GM23338 (cell line): Measurements from ENCODE around the gene RAD51B. TPM values are rescaled to one million over a fixed set of nuclear protein-coding genes. Genes with fewer than 3 reads are reported as not detected.
A peak's percentile ranks its signal among the peaks of the same experiment; 100 is the strongest.

Source experiments
- ATAC-seq: fragments of 200-7000 bp; cut with Tn5 transposase; 3 replicates; pipeline ENCODE4 v1.9.1; 2020
- DNase-seq: peaks from one replicate; pipeline ENCODE4 v3.0.0-alpha.2; 2015; ENCODE audit warnings: low spot score
- H2AFZ ChIP-seq: fragments of 200-600 bp; sonication (generic); 2 replicates; pipeline ENCODE4 v1.8.0; 2016; ENCODE audit warnings: antibody characterized with exemption, mild to moderate bottlenecking, moderate library complexity
- H3F3A ChIP-seq: fragments of 200-600 bp; sonication (generic); replicated peaks from 2 replicates; pipeline ENCODE4 v1.8.0; 2017; ENCODE audit warnings: antibody characterized with exemption, mixed run types, low read depth
- H3K27ac ChIP-seq: fragments of 200-600 bp; sonication (generic); 2 replicates; pipeline ENCODE4 v1.6.1; 2016; ENCODE audit warnings: low read depth
- H3K27me3 ChIP-seq: fragments of 200-600 bp; sonication (generic); 2 replicates; pipeline ENCODE4 v1.8.0; 2016; ENCODE audit warnings: mild to moderate bottlenecking, mixed run types, moderate library complexity; ENCODE audit not compliant: insufficient read depth
- H3K36me3 ChIP-seq: fragments of 200-600 bp; sonication (generic); 2 replicates; pipeline ENCODE4 v1.8.0; 2016; ENCODE audit warnings: mild to moderate bottlenecking; ENCODE audit not compliant: insufficient read depth
- H3K4me1 ChIP-seq: fragments of 200-600 bp; sonication (generic); 2 replicates; pipeline ENCODE4 v1.8.0; 2016; ENCODE audit warnings: mild to moderate bottlenecking, moderate library complexity; ENCODE audit not compliant: insufficient read depth
- H3K4me2 ChIP-seq: fragments of 200-600 bp; sonication (generic); 2 replicates; pipeline ENCODE4 v1.7.1; 2017; ENCODE audit warnings: mixed run types
- H3K4me3 ChIP-seq: fragments of 200-600 bp; sonication (generic); 2 replicates; pipeline ENCODE4 v1.6.1; 2016; ENCODE audit warnings: mixed run types
- H3K79me2 ChIP-seq: fragments of 200-600 bp; sonication (generic); replicated peaks from 2 replicates; pipeline ENCODE4 v1.8.0; 2017; ENCODE audit warnings: mild to moderate bottlenecking; ENCODE audit not compliant: insufficient read depth
- H3K9me2 ChIP-seq: fragments of 200-600 bp; sonication (generic); 2 replicates; pipeline ENCODE4 v1.8.0; 2017; ENCODE audit not compliant: insufficient read depth
- H4K20me1 ChIP-seq: fragments of 200-600 bp; sonication (generic); replicated peaks from 2 replicates; pipeline ENCODE4 v1.8.0; 2017; ENCODE audit warnings: mild to moderate bottlenecking; ENCODE audit not compliant: insufficient read depth
- H3K27ac Mint-ChIP-seq: 2 replicates; pipeline ENCODE4 v1.8.0; 2020; ENCODE audit warnings: inconsistent platforms, mild to moderate bottlenecking, moderate library complexity, mixed read lengths
- H3K27me3 Mint-ChIP-seq: 3 replicates; pipeline ENCODE4 v1.8.0; 2022; ENCODE audit warnings: low read depth, mild to moderate bottlenecking, moderate library complexity, mixed read lengths, inconsistent platforms; ENCODE audit not compliant: insufficient read depth, poor library complexity
- H3K36me3 Mint-ChIP-seq: 3 replicates; pipeline ENCODE4 v1.8.0; 2021; ENCODE audit warnings: low read depth, mild to moderate bottlenecking, inconsistent platforms, moderate library complexity, mixed read lengths
- H3K4me1 Mint-ChIP-seq: 3 replicates; pipeline ENCODE4 v1.8.0; 2020; ENCODE audit warnings: mild to moderate bottlenecking, inconsistent platforms, mixed read lengths
- H3K4me3 Mint-ChIP-seq: 3 replicates; pipeline ENCODE4 v1.8.0; 2021; ENCODE audit warnings: moderate library complexity, mild to moderate bottlenecking, inconsistent platforms, mixed read lengths
- H3K9me3 Mint-ChIP-seq: 3 replicates; pipeline ENCODE4 v1.8.0; 2020; ENCODE audit warnings: moderate library complexity, mild to moderate bottlenecking, inconsistent platforms, mixed read lengths
- CREB1 ChIP-seq: fragments of 250-450 bp; sonication (Bioruptor Pico); IDR thresholded peaks from 2 replicates; pipeline ENCODE4 v1.5.0; 2020; ENCODE audit warnings: low read depth, mild to moderate bottlenecking, moderate library complexity
- EZH2 ChIP-seq: fragments of 200-600 bp; sonication (generic); IDR thresholded peaks from one replicate; pipeline ENCODE4 v1.8.0; 2017; ENCODE audit warnings: antibody characterized with exemption, mild to moderate bottlenecking, low read depth; ENCODE audit not compliant: unreplicated experiment
- EZH2phosphoT487 ChIP-seq: fragments of 200-600 bp; sonication (generic); IDR thresholded peaks from one replicate; pipeline ENCODE4 v1.8.1; 2018; ENCODE audit warnings: antibody characterized with exemption; ENCODE audit not compliant: unreplicated experiment
- JUNB ChIP-seq: IDR thresholded peaks from one replicate; pipeline ENCODE4 v1.6.1; 2016; ENCODE audit warnings: antibody characterized with exemption; ENCODE audit not compliant: unreplicated experiment
- POLR2AphosphoS5 ChIP-seq: IDR thresholded peaks from 2 replicates; pipeline ENCODE4 v1.6.1; 2016; ENCODE audit warnings: antibody characterized with exemption, low read depth
- REST ChIP-seq: IDR thresholded peaks from one replicate; pipeline ENCODE4 v1.6.1; 2018; ENCODE audit warnings: antibody characterized with exemption; ENCODE audit not compliant: unreplicated experiment
- STAT1 ChIP-seq: IDR thresholded peaks from one replicate; pipeline ENCODE4 v1.6.1; 2016; ENCODE audit warnings: antibody characterized with exemption; ENCODE audit not compliant: unreplicated experiment
- ZNF114 ChIP-seq: fragments of 250-450 bp; sonication (Bioruptor Pico); IDR thresholded peaks from 2 replicates; pipeline ENCODE4 v1.5.0; 2020; ENCODE audit warnings: mild to moderate bottlenecking, moderate library complexity
- ZNF331 ChIP-seq: fragments of 250-450 bp; sonication (Bioruptor Pico); IDR thresholded peaks from 2 replicates; pipeline ENCODE4 v1.5.0; 2020; ENCODE audit warnings: low read depth, mild to moderate bottlenecking, moderate library complexity
- polyA plus RNA-seq: library from polyadenylated mRNA; unstranded; fragments of >200 nt; fragmentation: Nextera tagmentation; extraction: Ambion mirVana; gene quantifications from 2 replicates; pipeline ENCODE4 v1.2.1, GENCODE V29; 2016
- total RNA-seq: library from RNA; depleted of rRNA; stranded (reverse); fragments of >200 nt; shearing (Covaris generic); gene quantifications from 2 replicates; pipeline ENCODE4 v1.2.3, GENCODE V29; 2014
- TF ChIP-seq, protein P1 (sequence below): IDR thresholded peaks from 2 replicates; pipeline ENCODE4 v1.6.1; 2016; ENCODE audit warnings: antibody characterized with exemption
- TF ChIP-seq, protein P2 (sequence below), 2 experiments: fragments of 200-600 bp in 1 of 2; sonication (generic) in 1 of 2; conservative IDR thresholded peaks; 2 replicates each; pipeline versions ENCODE4 v1.5.1 to v1.6.1; 2016 to 2017; ENCODE audit warnings: antibody characterized with exemption in 2 of 2, low read depth in 2 of 2, mild to moderate bottlenecking in 2 of 2, moderate library complexity in 1 of 2

The RAD51B gene
- total and polyA plus RNA-seq, 2 experiments from 2014 or later = 15.7 to 29.1 TPM

GRCh38 chr14:68487805-68488590 is 668.4 kb downstream of the RAD51B start (continued):
- TF ChIP-seq, protein P1, sequence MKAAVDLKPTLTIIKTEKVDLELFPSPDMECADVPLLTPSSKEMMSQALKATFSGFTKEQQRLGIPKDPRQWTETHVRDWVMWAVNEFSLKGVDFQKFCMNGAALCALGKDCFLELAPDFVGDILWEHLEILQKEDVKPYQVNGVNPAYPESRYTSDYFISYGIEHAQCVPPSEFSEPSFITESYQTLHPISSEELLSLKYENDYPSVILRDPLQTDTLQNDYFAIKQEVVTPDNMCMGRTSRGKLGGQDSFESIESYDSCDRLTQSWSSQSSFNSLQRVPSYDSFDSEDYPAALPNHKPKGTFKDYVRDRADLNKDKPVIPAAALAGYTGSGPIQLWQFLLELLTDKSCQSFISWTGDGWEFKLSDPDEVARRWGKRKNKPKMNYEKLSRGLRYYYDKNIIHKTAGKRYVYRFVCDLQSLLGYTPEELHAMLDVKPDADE = no peak
- TF ChIP-seq EZH2 (no peak), ZNF114 (CRISPR knock-in tag) (no peak), ZNF331 (CRISPR knock-in tag) (no peak), STAT1 (no peak), POLR2AphosphoS5 (no peak)

- H3K36me3 Mint-ChIP-seq = no peaks in the 10 kb centered on the region
- peak; percentile 34 for DNase-seq
- peaks cover 9% of the 10 kb centered on the region for H3K27me3 Mint-ChIP-seq
- Histone ChIP-seq H3K27ac (no peak overlapping the region), H3F3A (no peaks in the 10 kb centered on the region), H3K27me3 (no peaks in the 10 kb centered on the region), H3K9me2 (peaks cover 6% of the 10 kb centered on the region; the same call in 1 of the 2 replicates), H3K4me1 (peaks cover 34% of the 10 kb centered on the region), H3K4me2 (no peak overlapping the region), H3K36me3 (no peaks in the 10 kb centered on the region), H3K79me2 (no peaks in the 10 kb centered on the region), H2AFZ (no peak overlapping the region), H4K20me1 (no peaks in the 10 kb centered on the region), H3K4me3 (no peak overlapping the region)
- peak; percentile 69 for ATAC-seq
- no peaks in the 10 kb centered on the region for H3K9me3 Mint-ChIP-seq
- no peak for TF ChIP-seq ZNF331 (CRISPR knock-in tag)
- TF ChIP-seq JUNB = no peak
- no peak for TF ChIP-seq EZH2phosphoT487
- TF ChIP-seq ZNF114 (CRISPR knock-in tag) = no peak
- TF ChIP-seq CREB1 (CRISPR knock-in tag) = no peak
- TF ChIP-seq REST = no peak
- TF ChIP-seq, protein P2, sequence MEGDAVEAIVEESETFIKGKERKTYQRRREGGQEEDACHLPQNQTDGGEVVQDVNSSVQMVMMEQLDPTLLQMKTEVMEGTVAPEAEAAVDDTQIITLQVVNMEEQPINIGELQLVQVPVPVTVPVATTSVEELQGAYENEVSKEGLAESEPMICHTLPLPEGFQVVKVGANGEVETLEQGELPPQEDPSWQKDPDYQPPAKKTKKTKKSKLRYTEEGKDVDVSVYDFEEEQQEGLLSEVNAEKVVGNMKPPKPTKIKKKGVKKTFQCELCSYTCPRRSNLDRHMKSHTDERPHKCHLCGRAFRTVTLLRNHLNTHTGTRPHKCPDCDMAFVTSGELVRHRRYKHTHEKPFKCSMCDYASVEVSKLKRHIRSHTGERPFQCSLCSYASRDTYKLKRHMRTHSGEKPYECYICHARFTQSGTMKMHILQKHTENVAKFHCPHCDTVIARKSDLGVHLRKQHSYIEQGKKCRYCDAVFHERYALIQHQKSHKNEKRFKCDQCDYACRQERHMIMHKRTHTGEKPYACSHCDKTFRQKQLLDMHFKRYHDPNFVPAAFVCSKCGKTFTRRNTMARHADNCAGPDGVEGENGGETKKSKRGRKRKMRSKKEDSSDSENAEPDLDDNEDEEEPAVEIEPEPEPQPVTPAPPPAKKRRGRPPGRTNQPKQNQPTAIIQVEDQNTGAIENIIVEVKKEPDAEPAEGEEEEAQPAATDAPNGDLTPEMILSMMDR (conservative IDR thresholded peaks at IDR 0.05; ENCODE audit: low read depth in 2 of 2) = peak in 1 of 2 experiments; percentile 65; a peak in 3 of 4 replicates
- no peak overlapping the region for H3K27ac Mint-ChIP-seq
- H3K4me1 Mint-ChIP-seq = peaks cover 43% of the 10 kb centered on the region
- no peak overlapping the region for H3K4me3 Mint-ChIP-seq
Observed at GRCh38 chr14:68491793-68492192, 672.2 kb downstream of the RAD51B start.
